Measurements from ENCODE around the gene SCRN1. TPM values are rescaled to one million over a fixed set of nuclear protein-coding genes. Genes with fewer than 3 reads are reported as not detected.

SCRN1 gene
- total and polyA plus RNA-seq, 3 experiments from 2014 or later = 3.5 to 13.9 (median 4.3) TPM

GRCh38 chr7:30020535-30020934 is 30.9 kb upstream of the SCRN1 start:
- Mint-ChIP-seq H3K4me1 (peaks cover 16 to 37% (median 32%) of the 10 kb centered on the region in 3 donors), H3K36me3 (peaks cover 0 to 8% (median 2%) of the 10 kb centered on the region in 3 donors), H3K27me3 (no peaks in the 10 kb centered on the region), H3K4me3 (no peak overlapping the region), H3K9me3 (no peaks in the 10 kb centered on the region), H3K27ac (no peak overlapping the region)
- POLR2A ChIA-PET = no interaction called here
- CTCF ChIA-PET = no interaction called here
- Histone ChIP-seq H3K4me1 (ENCODE audit: insufficient read depth, low read length) (peaks cover 7% of the 10 kb centered on the region), H3K4me3 (ENCODE audit: low read length) (no peak overlapping the region), H3K27me3 (ENCODE audit: insufficient read depth, low read length, poor library complexity, severe bottlenecking) (no peaks in the 10 kb centered on the region), H3K36me3 (ENCODE audit: insufficient read depth, low read length) (no peaks in the 10 kb centered on the region), H3K27ac (ENCODE audit: low read depth, low read length) (no peak overlapping the region), H3K9me3 (ENCODE audit: low read length) (no peaks in the 10 kb centered on the region)
- no peak for DNase-seq

GRCh38 chr7:30019960-30020359 is 30.4 kb upstream of the SCRN1 start:
- Mint-ChIP-seq H3K4me1 (peaks cover 10 to 31% (median 26%) of the 10 kb centered on the region in 3 donors), H3K36me3 (peaks cover 0 to 8% (median 2%) of the 10 kb centered on the region in 3 donors), H3K27me3 (no peaks in the 10 kb centered on the region), H3K4me3 (no peak overlapping the region), H3K9me3 (no peaks in the 10 kb centered on the region), H3K27ac (peak overlapping the region in 1 of 8 donors; percentile 18)
- DNase-seq = no peak
- Histone ChIP-seq H3K4me3 (ENCODE audit: low read length) (no peak overlapping the region), H3K27me3 (ENCODE audit: insufficient read depth, low read length, poor library complexity, severe bottlenecking) (no peaks in the 10 kb centered on the region), H3K36me3 (ENCODE audit: insufficient read depth, low read length) (no peaks in the 10 kb centered on the region), H3K4me1 (ENCODE audit: insufficient read depth, low read length) (peaks cover 1% of the 10 kb centered on the region), H3K9me3 (ENCODE audit: low read length) (no peaks in the 10 kb centered on the region), H3K27ac (ENCODE audit: low read depth, low read length) (no peak overlapping the region)
- CTCF ChIA-PET = no interaction called here
- POLR2A ChIA-PET = no interaction called here

GRCh38 chr7:30019387-30019786 is 29.8 kb upstream of the SCRN1 start:
- ChIA-PET CTCF (no interaction called here), POLR2A (no interaction called here)

GRCh38 chr7:30018451-30018850 is 28.9 kb upstream of the SCRN1 start:
- ChIA-PET CTCF (no interaction called here), POLR2A (no interaction called here)
- H3K4me1 ChIP-seq (ENCODE audit: insufficient read depth, low read length) = no peaks in the 10 kb centered on the region
- no peak overlapping the region for H3K27ac ChIP-seq (ENCODE audit: low read depth, low read length)
- DNase-seq = no peak
- Mint-ChIP-seq H3K9me3 (no peaks in the 10 kb centered on the region), H3K27ac (no peak overlapping the region), H3K4me1 (peaks cover 4 to 17% (median 14%) of the 10 kb centered on the region in 3 donors), H3K36me3 (peaks cover 2 to 14% (median 3%) of the 10 kb centered on the region in 3 donors), H3K27me3 (no peaks in the 10 kb centered on the region), H3K4me3 (no peak overlapping the region)
- H3K27me3 ChIP-seq (ENCODE audit: insufficient read depth, low read length, poor library complexity, severe bottlenecking) = no peaks in the 10 kb centered on the region
- no peak overlapping the region for H3K4me3 ChIP-seq (ENCODE audit: low read length)
- H3K9me3 ChIP-seq (ENCODE audit: low read length) = no peaks in the 10 kb centered on the region
- H3K36me3 ChIP-seq (ENCODE audit: insufficient read depth, low read length) = no peaks in the 10 kb centered on the region

More at GRCh38 chr7:30019387-30019786, 29.8 kb upstream of the SCRN1 start:
- DNase-seq = no peak
- Mint-ChIP-seq H3K4me1 (peaks cover 5 to 25% (median 20%) of the 10 kb centered on the region in 3 donors), H3K36me3 (peaks cover 2 to 10% (median 3%) of the 10 kb centered on the region in 3 donors), H3K27me3 (no peaks in the 10 kb centered on the region), H3K9me3 (no peaks in the 10 kb centered on the region), H3K4me3 (no peak overlapping the region), H3K27ac (no peak overlapping the region)
- Histone ChIP-seq H3K4me1 (ENCODE audit: insufficient read depth, low read length) (no peaks in the 10 kb centered on the region), H3K9me3 (ENCODE audit: low read length) (no peaks in the 10 kb centered on the region), H3K36me3 (ENCODE audit: insufficient read depth, low read length) (no peaks in the 10 kb centered on the region), H3K27ac (ENCODE audit: low read depth, low read length) (no peak overlapping the region), H3K27me3 (ENCODE audit: insufficient read depth, low read length, poor library complexity, severe bottlenecking) (no peaks in the 10 kb centered on the region), H3K4me3 (ENCODE audit: low read length) (no peak overlapping the region)

GRCh38 chr7:30012757-30013156 is 23.2 kb upstream of the SCRN1 start:
- no peak overlapping the region for H3K4me3 ChIP-seq (ENCODE audit: low read length)
- Mint-ChIP-seq H3K4me3 (no peak overlapping the region), H3K36me3 (peaks cover 3 to 13% (median 5%) of the 10 kb centered on the region in 3 donors), H3K9me3 (no peaks in the 10 kb centered on the region), H3K4me1 (no peaks in the 10 kb centered on the region), H3K27me3 (no peaks in the 10 kb centered on the region), H3K27ac (no peak overlapping the region)
- H3K36me3 ChIP-seq (ENCODE audit: insufficient read depth, low read length) = no peaks in the 10 kb centered on the region
- H3K9me3 ChIP-seq (ENCODE audit: low read length) = no peaks in the 10 kb centered on the region
- no peaks in the 10 kb centered on the region for H3K4me1 ChIP-seq (ENCODE audit: insufficient read depth, low read length)
- ChIA-PET CTCF (no interaction called here), POLR2A (no interaction called here)
- no peak overlapping the region for H3K27ac ChIP-seq (ENCODE audit: low read depth, low read length)
- no peak for DNase-seq
- no peaks in the 10 kb centered on the region for H3K27me3 ChIP-seq (ENCODE audit: insufficient read depth, low read length, poor library complexity, severe bottlenecking)

- no peak overlapping the region for H3K27ac ChIP-seq (ENCODE audit: low read depth, low read length)
- CTCF ChIA-PET = no interaction called here
- no peaks in the 10 kb centered on the region for H3K36me3 ChIP-seq (ENCODE audit: insufficient read depth, low read length)
- POLR2A ChIA-PET = no interaction called here
- Mint-ChIP-seq H3K9me3 (no peaks in the 10 kb centered on the region), H3K4me3 (no peak overlapping the region), H3K27me3 (peaks cover 4 to 8% of the 10 kb centered on the region in 2 donors), H3K4me1 (no peaks in the 10 kb centered on the region), H3K36me3 (peaks cover 3 to 9% (median 3%) of the 10 kb centered on the region in 3 donors), H3K27ac (peak overlapping the region in 1 of 8 donors; percentile 11)
- no peaks in the 10 kb centered on the region for H3K9me3 ChIP-seq (ENCODE audit: low read length)
- H3K4me1 ChIP-seq (ENCODE audit: insufficient read depth, low read length) = no peaks in the 10 kb centered on the region
- DNase-seq = no peak
- no peaks in the 10 kb centered on the region for H3K27me3 ChIP-seq (ENCODE audit: insufficient read depth, low read length, poor library complexity, severe bottlenecking)
- no peak overlapping the region for H3K4me3 ChIP-seq (ENCODE audit: low read length)
Measured at GRCh38 chr7:30010021-30010420, 20.4 kb upstream of the SCRN1 start.

- H3K4me1 Mint-ChIP-seq = no peaks in the 10 kb centered on the region
- ChIA-PET CTCF (no interaction called here), POLR2A (no interaction called here)
- no peak overlapping the region for H3K4me3 Mint-ChIP-seq
- no peak for DNase-seq
- no peaks in the 10 kb centered on the region for H3K4me1 ChIP-seq (ENCODE audit: insufficient read depth, low read length)
- no peak overlapping the region for H3K4me3 ChIP-seq (ENCODE audit: low read length)
- H3K27ac Mint-ChIP-seq = no peak overlapping the region
- H3K36me3 Mint-ChIP-seq = no peaks in the 10 kb centered on the region
- H3K27ac ChIP-seq (ENCODE audit: low read depth, low read length) = no peak overlapping the region
- H3K9me3 Mint-ChIP-seq = no peaks in the 10 kb centered on the region
- no peaks in the 10 kb centered on the region for H3K36me3 ChIP-seq (ENCODE audit: insufficient read depth, low read length)
- no peaks in the 10 kb centered on the region for H3K27me3 ChIP-seq (ENCODE audit: insufficient read depth, low read length, poor library complexity, severe bottlenecking)
- peaks cover 15 to 22% of the 10 kb centered on the region in 2 donors for H3K27me3 Mint-ChIP-seq
- H3K9me3 ChIP-seq (ENCODE audit: low read length) = no peaks in the 10 kb centered on the region
Measured at GRCh38 chr7:30005464-30005863, 15.9 kb upstream of the SCRN1 start.

GRCh38 chr7:30003098-30003497 is 13.5 kb upstream of the SCRN1 start:
- Histone ChIP-seq H3K4me3 (ENCODE audit: low read length) (no peak overlapping the region), H3K27ac (ENCODE audit: low read depth, low read length) (no peak overlapping the region), H3K27me3 (ENCODE audit: insufficient read depth, low read length, poor library complexity, severe bottlenecking) (peaks cover 2% of the 10 kb centered on the region), H3K4me1 (ENCODE audit: insufficient read depth, low read length) (no peaks in the 10 kb centered on the region), H3K9me3 (ENCODE audit: low read length) (no peaks in the 10 kb centered on the region), H3K36me3 (ENCODE audit: insufficient read depth, low read length) (no peaks in the 10 kb centered on the region)
- H3K27ac Mint-ChIP-seq = no peak overlapping the region
- DNase-seq = no peak
- ChIA-PET POLR2A (no interaction called here), CTCF (interaction anchor here (1.2 to 1.5 kb wide), 2 partner anchors 18 to 26 kb away, joined by 3 read pairs; no protein-coding TSS in a partner anchor)
- peaks cover 0 to 2% (median 0%) of the 10 kb centered on the region in 5 donors for H3K9me3 Mint-ChIP-seq
- no peaks in the 10 kb centered on the region for H3K4me1 Mint-ChIP-seq
- peaks cover 0 to 3% (median 0%) of the 10 kb centered on the region in 3 donors for H3K36me3 Mint-ChIP-seq
- no peak overlapping the region for H3K4me3 Mint-ChIP-seq
- peaks cover 27 to 41% of the 10 kb centered on the region in 2 donors for H3K27me3 Mint-ChIP-seq

GRCh38 chr7:30001998-30002397 is 12.4 kb upstream of the SCRN1 start:
- Mint-ChIP-seq H3K27ac (no peak overlapping the region), H3K36me3 (peaks cover 0 to 9% (median 0%) of the 10 kb centered on the region in 3 donors), H3K27me3 (peaks cover 24 to 52% of the 10 kb centered on the region in 2 donors), H3K4me3 (no peak overlapping the region), H3K4me1 (no peaks in the 10 kb centered on the region), H3K9me3 (peaks cover under 1 to 6% (median 5%) of the 10 kb centered on the region in 5 donors)
- no peak overlapping the region for H3K27ac ChIP-seq (ENCODE audit: low read depth, low read length)
- DNase-seq = no peak
- no peak overlapping the region for H3K4me3 ChIP-seq (ENCODE audit: low read length)
- ChIA-PET POLR2A (no interaction called here), CTCF (no interaction called here)
- H3K27me3 ChIP-seq (ENCODE audit: insufficient read depth, low read length, poor library complexity, severe bottlenecking) = peaks cover 2% of the 10 kb centered on the region
- H3K36me3 ChIP-seq (ENCODE audit: insufficient read depth, low read length) = no peaks in the 10 kb centered on the region
- no peaks in the 10 kb centered on the region for H3K9me3 ChIP-seq (ENCODE audit: low read length)
- no peaks in the 10 kb centered on the region for H3K4me1 ChIP-seq (ENCODE audit: insufficient read depth, low read length)
